Gastrocnemius medialis (tissue), 4 donors: ENCODE measurements around the gene ZNF165.
A peak's percentile ranks its signal among the peaks of the same experiment; 100 is the strongest.

Experiments
- CTCF ChIP-seq, 5 experiments: fragments of 450-650 bp in 3 of 5; fragments of 200-600 bp in 2 of 5; sonication (generic) in 2 of 5; IDR thresholded peaks in 4 of 5; conservative IDR thresholded peaks in 1 of 5; 1 replicate in 4 of 5; 2 replicates in 1 of 5; pipeline ENCODE4 v1.5.1; 2016 to 2019; ENCODE audit warnings: antibody characterized with exemption in 5 of 5, mild to moderate bottlenecking in 3 of 5, moderate library complexity in 3 of 5
- POLR2A ChIP-seq, 2 donors: fragments of 450-650 bp; IDR thresholded peaks; one replicate each; pipeline ENCODE4 v1.6.1; 2017; ENCODE audit warnings: antibody characterized with exemption in 2 of 2, mild to moderate bottlenecking in 2 of 2, moderate library complexity in 2 of 2

- TF ChIP-seq POLR2A (IDR thresholded peaks at IDR 0.05) (peak in 1 of 2 donors; percentile 31), CTCF (IDR thresholded peaks at IDR 0.05 in 4 of 5, conservative IDR thresholded peaks at IDR 0.05 in 1 of 5) (no peak)
Observed at GRCh38 chr6:28136585-28137504, 56.5 kb downstream of the ZNF165 start.
